Central memory CD4-positive, alpha-beta T cell (primary cell): ENCODE results near the gene TBC1D21.
A peak's percentile ranks its signal among the peaks of the same experiment; 100 is the strongest.

Source experiments
- DNase-seq: peaks from one replicate; pipeline ENCODE4 v3.0.0; 2022

Gene TBC1D21

DNA sequence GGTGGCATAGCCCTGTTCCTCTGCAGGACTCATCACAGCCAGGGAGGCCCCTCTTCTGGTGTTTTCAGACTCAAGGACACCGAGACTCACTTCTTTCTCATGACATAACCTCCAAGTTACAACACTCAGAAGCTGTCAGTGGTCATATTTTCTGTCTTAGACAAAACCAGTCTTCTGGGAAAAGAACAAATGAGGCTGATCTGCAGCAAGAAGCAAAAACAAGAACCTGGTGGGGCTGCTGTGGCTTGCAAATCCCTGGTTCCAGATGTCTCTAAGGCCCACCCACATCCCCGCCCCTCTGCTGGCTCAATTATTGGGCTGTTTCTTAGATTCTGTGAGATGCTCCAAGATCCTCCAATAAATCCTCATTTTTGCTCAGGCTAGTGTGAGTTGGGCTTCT lies 36.3 kb downstream of the TBC1D21 start:
- no peak for DNase-seq

DNA sequence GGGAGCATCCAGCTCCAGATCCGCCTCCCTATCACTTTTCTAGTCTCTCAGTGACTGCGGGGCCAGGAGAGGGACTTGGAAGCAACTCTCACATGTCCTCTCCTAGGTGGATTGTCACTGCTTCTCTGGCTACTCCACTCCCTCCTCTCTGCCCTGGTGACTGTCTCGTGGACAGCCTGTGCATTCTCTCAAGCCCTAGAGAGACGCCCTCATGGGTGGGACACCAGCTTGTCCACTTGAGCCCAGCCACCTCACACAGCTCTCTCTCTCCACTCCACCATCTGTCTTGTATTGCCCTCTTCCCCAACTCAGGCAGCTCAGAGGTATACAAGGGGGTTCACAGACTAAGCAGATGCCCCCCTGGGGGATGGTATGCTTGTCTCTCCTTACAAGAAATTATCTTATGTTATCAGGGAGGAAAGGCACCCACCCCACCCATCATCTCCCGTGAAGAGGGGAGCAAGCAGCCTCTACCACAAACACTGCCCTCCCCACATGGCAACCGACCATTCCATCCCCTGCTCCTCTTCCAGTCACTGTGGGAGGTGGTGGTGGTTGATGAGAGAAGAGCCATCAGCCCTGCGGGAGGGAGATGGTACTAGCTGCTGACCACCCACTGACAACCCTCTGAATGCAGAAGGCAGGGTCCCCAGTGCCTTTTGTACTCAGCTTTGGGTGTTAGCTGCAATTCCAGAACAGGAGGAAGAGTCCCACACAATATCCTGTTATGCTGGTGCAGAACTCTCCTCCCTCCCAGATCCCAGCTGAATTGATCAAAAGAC lies 37.3 kb downstream of the TBC1D21 start:
- no peak for DNase-seq

DNA sequence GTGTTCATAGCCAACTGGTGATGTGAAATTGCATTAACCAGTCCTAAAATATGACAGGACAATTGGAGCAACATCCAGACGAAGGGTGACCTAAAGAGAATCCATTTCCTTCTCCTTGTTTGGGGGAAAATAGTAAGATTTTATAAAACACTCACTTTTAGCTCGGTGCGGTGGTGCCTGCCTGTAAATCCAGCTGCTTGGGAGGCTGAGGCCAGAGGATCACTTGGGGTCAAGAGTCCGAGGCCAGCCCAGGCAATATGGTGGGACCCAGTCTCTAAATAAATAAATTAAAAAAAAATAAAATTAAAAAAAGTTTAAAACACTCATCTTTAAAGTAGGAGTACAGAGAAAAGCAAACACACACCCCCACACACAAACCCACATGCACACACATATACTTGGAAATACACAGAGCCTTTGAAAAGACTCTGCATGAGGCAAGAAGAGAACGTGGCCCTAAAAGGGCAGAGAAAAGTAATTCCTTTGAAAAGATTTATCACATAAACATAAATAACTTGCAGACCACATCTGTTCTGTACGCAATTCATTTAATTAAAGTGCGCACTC lies 38.7 kb downstream of the TBC1D21 start:
- no peak for DNase-seq

DNA sequence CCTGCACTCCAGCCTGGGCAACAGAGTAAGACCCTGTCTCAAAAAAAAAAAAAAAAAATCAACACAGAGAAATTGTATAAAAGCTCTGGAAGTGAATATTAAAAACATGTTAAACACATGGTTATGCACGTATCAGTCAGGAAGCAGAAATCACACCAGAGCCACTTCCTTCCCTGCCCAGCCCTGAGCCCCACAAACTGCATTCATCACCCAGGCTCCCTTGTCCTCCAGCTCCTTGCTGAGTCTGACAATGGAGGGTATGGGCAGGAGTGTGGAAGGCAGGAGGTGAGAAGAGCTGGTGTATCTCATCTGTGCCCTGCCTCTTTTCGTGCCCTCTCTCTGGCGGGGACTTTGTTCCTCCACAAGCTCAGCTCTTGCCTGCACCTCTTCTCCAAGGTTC lies 40.8 kb downstream of the TBC1D21 start:
- DNase-seq: no peak

DNA sequence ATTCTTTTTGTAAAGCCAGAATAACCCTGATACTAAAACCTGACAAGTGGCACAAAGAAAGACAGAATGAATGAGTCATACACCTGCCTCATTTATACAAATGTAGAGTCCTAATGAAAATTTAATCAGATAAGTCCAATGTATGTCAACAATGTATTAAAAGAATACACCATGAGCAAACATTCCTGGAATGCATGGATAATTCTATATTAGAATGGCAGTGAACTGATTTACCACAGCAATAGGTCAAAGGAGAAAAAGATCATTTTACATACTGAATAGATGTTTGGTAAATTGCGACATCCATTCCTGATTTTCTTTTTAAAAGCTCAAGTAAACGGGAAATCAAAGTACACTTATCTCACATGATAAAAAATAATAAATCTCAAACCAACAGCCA lies 41.7 kb downstream of the TBC1D21 start:
- DNase-seq: no peak

DNA sequence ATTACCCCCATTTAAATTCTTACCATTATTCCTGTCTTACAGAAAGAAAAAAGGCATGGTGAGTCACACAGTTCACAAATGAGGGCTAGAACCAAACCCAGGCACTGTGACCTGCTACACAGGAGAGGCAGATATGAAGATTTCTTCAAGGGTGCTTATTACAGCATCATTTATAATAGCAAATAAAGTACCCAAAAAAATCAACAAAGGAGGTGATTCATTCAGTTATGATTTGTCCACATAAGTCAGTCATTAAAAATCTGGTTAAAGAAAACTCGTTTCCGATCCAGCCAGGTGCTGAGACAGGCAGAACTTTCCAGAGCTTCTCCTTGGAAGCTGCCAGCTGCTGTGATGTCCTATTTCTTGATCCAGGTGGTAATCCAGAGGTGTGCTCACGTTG lies 45.4 kb downstream of the TBC1D21 start:
- DNase-seq: no peak

DNA sequence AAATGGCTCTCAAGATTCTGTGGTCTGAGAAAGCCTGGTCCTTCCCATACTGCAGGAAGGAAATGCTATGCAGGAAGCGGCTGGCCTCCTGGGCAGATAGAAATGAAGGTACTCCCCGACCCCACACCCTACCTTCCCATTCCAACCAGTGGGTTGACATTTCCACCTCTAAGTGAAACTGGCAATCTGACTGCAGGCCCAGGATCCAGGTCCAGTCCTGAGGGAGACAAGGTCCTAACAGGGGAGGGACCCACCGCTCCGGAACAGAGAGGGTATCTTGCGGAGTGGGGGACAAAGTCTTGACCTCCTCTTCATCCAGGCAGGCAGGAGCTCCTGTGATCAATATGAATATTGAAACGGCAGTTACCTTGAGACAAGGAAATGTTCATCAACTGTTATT lies 46.3 kb downstream of the TBC1D21 start:
- DNase-seq: no peak

DNA sequence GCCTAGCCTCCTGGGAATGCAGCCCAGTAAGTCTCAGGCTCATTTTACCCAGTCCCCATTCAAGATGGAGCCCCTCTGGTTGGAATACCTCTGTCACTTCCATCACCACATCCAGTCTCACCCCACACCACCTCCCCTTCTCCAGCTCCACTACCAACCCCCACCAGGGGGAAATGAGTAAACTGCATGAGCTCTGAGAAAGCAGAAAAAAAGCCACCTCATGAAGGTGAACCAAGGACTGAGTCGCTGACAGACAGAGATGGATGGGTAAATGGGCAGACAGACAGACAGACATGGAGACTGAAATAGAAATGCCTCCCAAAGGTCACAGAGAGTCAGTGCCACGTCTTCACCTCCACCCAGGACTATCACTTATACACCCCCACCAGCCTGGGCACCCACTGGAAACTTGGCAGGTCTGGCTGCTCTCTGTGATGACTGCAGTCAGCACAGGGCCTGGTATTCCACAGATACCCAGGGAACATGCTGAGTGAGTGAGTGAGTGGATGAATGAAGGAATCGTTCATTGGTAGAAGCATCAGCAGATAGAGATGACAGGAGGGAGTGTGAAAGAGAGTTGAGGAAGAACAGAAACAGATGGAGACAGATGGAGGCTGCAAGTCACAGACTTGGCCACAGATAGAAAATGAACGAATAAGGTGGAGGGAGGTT lies 48.0 kb downstream of the TBC1D21 start:
- no peak for DNase-seq

DNA sequence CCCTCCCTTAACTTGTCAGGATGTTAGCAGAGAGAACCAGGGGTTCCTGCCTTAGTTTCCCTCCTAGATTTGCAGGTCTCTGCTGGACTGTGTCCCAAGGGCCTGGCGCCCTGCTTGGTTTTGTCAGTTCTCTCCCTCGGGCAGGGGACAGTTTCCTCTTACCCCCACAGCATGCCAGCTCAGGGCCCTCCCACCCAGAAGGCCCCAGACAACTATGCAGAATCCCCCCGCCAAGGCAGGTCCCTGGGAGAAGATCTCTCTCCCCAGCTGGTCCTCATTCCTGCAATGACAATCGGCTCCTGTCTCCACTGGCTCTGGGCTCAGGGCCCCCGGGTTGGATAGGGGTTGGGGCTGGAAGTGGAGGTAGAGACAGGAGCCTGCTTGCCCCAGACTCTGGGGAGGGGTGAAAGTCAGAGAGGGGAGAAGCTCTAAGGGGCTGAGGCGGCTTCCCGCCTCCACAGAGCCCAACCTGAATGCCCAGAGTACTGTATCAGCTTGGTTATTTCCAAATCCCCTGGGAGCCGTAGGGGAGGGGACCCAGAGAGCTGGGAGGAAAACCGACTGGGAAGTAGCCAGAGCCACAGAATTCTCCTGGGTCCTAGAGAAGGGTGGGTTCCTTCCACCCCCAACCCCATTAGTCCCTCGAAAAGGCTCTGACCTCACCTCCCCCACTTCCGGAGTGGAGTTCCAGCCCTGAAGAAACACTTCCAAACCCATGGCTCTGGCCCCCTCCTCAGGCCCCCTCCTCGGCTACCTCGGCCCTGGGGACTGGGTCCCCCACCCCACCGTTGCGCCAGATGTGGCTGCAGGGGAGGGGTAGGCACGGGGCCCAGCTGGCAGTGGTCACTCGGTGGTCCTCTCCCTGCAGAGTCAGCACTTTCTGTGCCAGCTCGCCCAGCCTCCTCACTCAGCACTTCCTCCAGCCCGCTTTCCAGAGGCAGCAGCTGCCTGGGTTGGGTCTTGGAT lies 49.1 kb downstream of the TBC1D21 start:
- DNase-seq: no peak

DNA sequence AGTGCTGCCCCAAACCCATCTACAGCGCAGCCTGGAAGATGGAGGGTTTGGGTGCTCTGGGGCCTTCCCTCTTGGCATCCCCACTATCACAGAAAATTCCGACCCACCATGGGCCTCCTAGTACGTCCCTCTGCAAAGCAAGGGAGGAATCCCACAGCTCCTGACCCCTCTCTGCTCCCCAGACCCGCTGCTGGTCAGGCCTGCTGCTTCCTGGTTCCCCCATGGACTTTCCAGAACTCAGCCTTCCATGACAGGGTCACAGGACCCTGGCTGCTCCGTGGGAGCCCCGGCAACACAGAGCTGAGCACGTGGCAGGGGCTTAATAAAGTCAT lies 49.8 kb downstream of the TBC1D21 start:
- no peak for DNase-seq

DNA sequence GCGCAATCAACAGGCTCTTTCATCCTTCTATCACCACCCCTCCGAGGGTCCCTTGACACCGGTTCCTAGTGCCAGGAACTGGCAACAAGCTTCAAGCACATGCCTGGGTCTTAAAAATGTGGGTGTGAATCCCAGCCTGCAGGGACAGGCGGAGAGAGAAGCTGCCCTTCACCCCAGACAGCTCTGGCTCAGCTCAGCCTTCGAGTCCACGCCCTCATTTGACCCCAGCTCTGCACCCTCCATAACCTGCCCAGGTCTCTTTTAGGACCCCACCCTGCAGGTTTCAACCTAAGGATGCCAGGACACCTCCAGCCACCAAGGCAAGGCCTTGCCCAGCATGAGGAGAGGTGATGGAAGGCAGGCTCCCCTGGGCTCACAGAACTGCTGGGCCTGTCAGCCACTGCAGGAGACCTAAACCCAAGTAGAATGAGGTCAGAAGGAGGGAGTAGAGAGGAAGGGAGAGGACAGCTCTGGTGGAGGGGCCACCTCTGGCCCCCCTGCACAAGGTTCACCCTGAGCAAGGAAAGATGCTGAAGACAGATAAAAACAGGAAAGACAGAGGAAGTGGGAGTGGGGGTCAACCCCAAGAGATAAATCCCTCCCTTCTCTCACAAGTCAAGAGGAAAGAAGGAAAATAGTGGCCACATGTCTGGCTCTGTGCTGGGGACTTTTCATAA lies 50.3 kb downstream of the TBC1D21 start:
- no peak for DNase-seq

DNA sequence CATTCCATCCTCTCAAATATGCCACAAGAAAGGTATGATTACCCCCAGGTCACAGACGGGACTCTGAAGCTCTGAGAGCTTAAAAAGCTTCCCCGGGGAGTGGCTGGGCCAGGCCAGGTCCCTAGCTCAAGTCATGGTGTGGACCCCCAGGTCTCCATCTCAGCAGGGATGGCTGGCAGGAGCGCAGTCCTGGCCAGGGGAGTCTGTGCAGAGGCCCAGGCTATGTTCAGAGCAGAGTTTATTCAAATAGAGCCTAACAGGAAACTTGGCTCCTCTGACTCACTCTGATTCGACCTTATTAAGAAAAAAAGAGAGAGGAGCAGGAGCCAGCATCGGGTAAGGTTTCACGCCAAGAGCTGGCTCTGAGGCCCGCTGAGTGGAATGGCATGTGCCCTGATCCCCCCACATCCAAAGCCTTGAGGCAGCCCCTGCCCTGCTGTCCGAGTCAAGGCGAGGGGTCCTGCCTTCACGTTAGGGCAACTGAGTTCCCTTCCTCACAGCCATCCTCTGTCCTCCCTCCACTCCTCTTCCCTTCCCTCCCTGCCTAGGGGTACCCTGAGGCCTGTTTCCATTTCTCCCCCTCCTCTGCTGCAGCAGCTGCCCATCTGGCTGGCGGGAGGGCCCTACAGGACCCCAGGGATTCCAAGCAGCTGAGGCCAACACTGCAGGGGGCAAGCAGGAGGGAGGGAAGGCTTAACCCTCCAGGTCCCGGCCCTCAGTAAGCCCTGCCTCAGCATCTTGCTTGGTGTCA lies 51.0 kb downstream of the TBC1D21 start:
- DNase-seq: no peak

DNA sequence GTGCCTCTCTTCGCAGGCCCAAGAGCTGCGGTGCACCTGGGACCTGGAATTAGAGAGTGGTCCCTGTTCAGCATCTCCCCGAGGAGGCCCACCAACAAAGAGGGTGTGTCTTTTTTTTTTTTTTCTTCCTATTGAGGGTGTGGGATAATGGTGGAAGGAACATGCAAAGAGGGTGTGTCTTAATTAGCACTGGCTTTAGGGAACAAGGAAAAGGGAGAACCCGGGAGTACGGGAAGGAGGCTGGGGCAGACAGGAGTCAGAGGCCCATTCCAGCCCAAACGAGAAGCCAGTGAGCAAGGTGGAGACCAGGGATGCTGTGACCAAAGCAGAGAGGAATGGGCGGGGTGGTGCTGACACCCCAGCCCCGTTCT lies 52.5 kb downstream of the TBC1D21 start:
- DNase-seq: no peak

DNA sequence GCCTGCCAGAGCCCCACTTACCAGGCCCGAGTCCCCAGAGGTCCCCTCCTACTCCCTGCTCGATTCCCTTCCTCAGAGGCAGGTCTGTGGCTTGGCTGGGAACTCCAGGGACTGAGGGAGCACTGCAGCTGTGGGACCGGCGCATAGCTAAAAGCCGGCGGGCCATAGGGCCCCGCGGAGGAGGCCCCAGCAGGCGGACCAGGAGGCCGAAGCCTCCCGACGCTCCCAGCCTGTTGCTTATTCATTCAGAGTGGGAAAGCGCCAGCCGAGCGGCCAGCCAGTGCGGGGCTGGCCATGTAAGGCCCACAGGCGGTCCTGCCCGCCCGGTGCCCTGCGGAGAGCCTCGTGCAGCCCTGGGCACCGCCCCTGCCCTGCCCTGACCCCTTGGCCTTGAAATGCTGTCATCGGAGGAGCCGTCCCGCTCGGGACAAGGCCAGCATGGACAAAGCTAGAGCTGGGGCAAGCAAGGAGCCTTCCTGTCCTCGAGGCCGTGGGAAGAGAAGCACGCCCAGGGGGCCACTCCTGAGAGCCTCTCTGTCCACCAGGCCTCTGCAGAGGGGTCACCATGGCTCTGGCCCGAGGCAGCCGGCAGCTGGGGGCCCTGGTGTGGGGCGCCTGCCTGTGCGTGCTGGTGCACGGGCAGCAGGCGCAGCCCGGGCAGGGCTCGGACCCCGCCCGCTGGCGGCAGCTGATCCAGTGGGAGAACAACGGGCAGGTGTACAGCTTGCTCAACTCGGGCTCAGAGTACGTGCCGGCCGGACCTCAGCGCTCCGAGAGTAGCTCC lies 53.0 kb downstream of the TBC1D21 start, which contains the start of gene LOXL1:
Gene LOXL1, plus strand, starts transcription at position 244 of the 784 bp plus-strand sequence. Its CDS starts 322 bp downstream, at position 566.
- no peak for DNase-seq

DNA sequence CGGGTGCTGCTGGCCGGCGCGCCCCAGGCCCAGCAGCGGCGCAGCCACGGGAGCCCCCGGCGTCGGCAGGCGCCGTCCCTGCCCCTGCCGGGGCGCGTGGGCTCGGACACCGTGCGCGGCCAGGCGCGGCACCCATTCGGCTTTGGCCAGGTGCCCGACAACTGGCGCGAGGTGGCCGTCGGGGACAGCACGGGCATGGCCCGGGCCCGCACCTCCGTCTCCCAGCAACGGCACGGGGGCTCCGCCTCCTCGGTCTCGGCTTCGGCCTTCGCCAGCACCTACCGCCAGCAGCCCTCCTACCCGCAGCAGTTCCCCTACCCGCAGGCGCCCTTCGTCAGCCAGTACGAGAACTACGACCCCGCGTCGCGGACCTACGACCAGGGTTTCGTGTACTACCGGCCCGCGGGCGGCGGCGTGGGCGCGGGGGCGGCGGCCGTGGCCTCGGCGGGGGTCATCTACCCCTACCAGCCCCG lies 53.7 kb downstream of the TBC1D21 start:
- DNase-seq: peak; percentile 39

DNA sequence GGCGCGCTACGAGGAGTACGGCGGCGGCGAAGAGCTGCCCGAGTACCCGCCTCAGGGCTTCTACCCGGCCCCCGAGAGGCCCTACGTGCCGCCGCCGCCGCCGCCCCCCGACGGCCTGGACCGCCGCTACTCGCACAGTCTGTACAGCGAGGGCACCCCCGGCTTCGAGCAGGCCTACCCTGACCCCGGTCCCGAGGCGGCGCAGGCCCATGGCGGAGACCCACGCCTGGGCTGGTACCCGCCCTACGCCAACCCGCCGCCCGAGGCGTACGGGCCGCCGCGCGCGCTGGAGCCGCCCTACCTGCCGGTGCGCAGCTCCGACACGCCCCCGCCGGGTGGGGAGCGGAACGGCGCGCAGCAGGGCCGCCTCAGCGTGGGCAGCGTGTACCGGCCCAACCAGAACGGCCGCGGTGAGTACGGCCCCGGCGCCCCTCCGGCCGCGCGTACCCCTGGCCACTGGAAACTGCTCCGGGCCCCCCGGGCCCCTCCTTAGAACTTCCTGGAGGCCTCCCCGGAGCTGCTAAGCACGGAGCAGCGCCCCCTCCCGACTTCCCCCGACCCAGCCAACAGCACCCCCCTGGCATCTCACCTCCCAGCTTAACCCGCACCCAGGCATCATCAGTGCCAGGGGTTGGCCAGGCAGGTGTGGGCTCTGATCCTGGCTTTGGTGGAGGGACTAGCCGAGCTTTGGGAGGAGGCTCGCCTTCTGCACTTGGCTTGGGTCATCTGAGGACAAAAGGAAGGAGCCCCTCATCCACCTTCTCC lies 54.3 kb downstream of the TBC1D21 start:
- DNase-seq: peak; percentile 78

DNA sequence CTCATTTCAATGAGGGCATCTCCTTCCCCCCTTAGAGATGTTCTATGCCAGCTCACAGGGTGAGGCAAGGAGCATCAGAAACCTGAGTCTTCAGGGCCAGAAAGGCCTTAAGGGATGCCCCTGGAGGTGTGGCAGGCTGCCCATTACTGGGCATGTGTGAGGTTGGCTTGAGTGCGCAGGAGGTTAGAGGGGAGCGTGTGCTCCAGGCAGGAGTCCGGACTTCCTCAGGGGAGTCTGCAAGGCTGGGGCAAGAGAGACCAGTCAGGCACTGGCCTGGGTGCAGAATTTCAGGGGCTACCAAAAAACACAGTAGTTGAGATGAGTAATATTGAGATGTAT lies 54.8 kb downstream of the TBC1D21 start:
- DNase-seq: no peak

DNA sequence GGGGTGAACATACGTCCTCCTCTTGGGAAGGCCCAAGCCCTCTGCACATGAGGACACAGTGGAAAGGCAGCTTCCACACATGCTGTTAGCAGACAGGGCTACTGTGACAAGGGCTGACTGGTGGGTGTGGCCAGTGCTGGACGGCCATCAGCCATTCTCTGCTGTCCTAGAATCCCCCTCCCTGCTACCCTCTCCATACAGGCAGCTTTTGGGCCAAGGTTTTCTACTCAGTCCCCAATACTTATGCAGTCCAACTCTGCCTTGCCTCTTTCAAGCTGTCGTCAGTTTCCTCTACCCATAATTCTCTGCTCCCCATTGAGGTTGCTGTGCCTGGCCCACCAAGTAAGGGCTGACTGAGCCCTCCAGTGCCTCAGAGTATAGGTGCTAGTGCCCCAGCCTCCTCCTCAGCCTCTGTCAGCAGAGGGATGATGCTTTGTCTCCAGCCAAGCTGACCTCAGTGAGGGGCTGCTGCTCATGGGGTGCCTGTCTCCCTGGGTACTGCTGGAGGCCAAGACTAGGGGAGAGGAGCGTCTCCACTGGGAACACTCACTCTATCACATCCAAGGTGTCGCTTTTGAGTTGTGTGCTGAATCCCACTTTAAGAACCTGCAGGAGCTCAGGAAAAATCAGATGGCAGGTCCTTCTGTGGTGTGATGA lies 55.7 kb downstream of the TBC1D21 start:
- no peak for DNase-seq

DNA sequence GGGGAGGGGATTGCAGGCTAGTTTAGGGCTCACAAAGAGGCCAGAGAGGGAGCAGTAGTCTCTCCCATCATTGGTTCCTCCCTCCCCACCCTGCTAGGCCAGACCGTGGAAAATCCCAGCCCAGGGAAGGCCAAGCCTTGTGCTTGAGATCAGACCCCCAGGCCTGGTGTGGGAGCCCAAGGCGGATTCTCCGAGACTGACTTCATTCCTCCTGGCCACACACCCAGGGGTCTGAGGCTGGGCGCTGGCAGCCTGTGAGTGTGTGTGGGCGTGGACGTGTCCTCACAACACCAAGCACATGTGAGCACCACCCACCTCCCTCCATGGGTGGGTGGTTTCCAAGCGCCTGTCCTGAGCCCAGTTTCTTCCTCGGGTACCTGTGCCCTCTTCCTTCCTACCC lies 57.0 kb downstream of the TBC1D21 start:
- DNase-seq: no peak
